Left ventricle myocardium superior (tissue), 1 donor: ENCODE data around the gene SLCO1B1. TPM values are rescaled to one million over a fixed set of nuclear protein-coding genes. Genes with fewer than 3 reads are reported as not detected.
"Not testable (repeated sequence)": the region's sequence is repeated elsewhere in the genome, so short reads cannot be mapped to it uniquely, and the experiment has no call there.

Experiments used
- ATAC-seq: fragments of 200-7000 bp; cut with Tn5 transposase; one replicate; pipeline ENCODE4 v1.9.1; 2020; ENCODE audit warnings: mild to moderate bottlenecking, moderate library complexity
- DNase-seq: peaks from one replicate; pipeline ENCODE4 v3.0.0-alpha.2; 2020
- intact Hi-C: fragments of 100-400 bp; cut with micrococcal nuclease; formaldehyde crosslinking; loops from one replicate; pipeline ENCODE4 v1.11.0; 2022
- long read RNA-seq: library from polyadenylated mRNA; unstranded; transcript quantifications from one replicate; pipeline ENCODE4 v2.0.0, GENCODE V29; 2021
- total RNA-seq: library from RNA; stranded (reverse); fragmentation: NEBNext Ultra II Directional; extraction: Animal tissue kit (Norgen Biotek cat#: 25700); gene quantifications from one replicate; pipeline ENCODE4 v1.2.1, GENCODE V29; 2021
- donor health status: DM: no; HTN: yes; CAD: no; lungs with severe emphysema.

SLCO1B1 gene
- total RNA-seq: not detected
- long read RNA-seq: 0 reads

- no peak for ATAC-seq
- DNase-seq: no peak
- intact Hi-C loops: no loop called here
These were observed at the start of gene SLCO1B1 for GRCh38 chr12:21130998-21131397. Gene SLCO1B1 (plus strand): TSS chr12:21131194. CDS start chr12:21141575, 10,381 bp downstream.

- DNase-seq, intact Hi-C loops, ATAC-seq: not testable (repeated sequence)
These were observed 46.2 kb upstream of the SLCO1B1 start for GRCh38 chr12:21084753-21085152.

GRCh38 chr12:21111732-21112131, 19.3 kb upstream of the SLCO1B1 start:
- no peak for DNase-seq
- intact Hi-C loops: no loop called here
- ATAC-seq: no peak

GRCh38 chr12:21113266-21113665, 17.7 kb upstream of the SLCO1B1 start:
- ATAC-seq: no peak
- DNase-seq: no peak
- intact Hi-C loops: no loop called here

GRCh38 chr12:21117995-21118394, 13.0 kb upstream of the SLCO1B1 start:
- no peak for ATAC-seq
- intact Hi-C loops: no loop called here
- no peak for DNase-seq

GRCh38 chr12:21118760-21119159, 12.2 kb upstream of the SLCO1B1 start:
- DNase-seq (no peak), ATAC-seq (no peak)
- intact Hi-C loops: no loop called here

- ATAC-seq (no peak), DNase-seq (no peak)
- intact Hi-C loops: no loop called here
These were observed 1.6 kb upstream of the SLCO1B1 start for GRCh38 chr12:21129351-21129750.

- intact Hi-C loops: no loop called here
- no peak for ATAC-seq
- DNase-seq: no peak
These were observed 1.1 kb upstream of the SLCO1B1 start for GRCh38 chr12:21129906-21130305.

GRCh38 chr12:21137318-21137999, 6.5 kb downstream of the SLCO1B1 start:
- intact Hi-C loops, DNase-seq, ATAC-seq: not testable (repeated sequence)

GRCh38 chr12:21138016-21138415, 7.0 kb downstream of the SLCO1B1 start:
- no peak for ATAC-seq
- no peak for DNase-seq
- intact Hi-C loops: no loop called here

- ATAC-seq (no peak), DNase-seq (no peak)
- intact Hi-C loops: no loop called here
These were observed 13.3 kb downstream of the SLCO1B1 start for GRCh38 chr12:21144309-21144708.

GRCh38 chr12:21149861-21150260, 18.9 kb downstream of the SLCO1B1 start:
- intact Hi-C loops, ATAC-seq, DNase-seq: not testable (repeated sequence)

GRCh38 chr12:21151184-21151583, 20.2 kb downstream of the SLCO1B1 start:
- ATAC-seq (no peak), DNase-seq (no peak)
- intact Hi-C loops: no loop called here

- DNase-seq: no peak
- intact Hi-C loops: no loop called here
- no peak for ATAC-seq
These were observed 24.7 kb downstream of the SLCO1B1 start for GRCh38 chr12:21155522-21156351.

GRCh38 chr12:21165048-21165447, 34.1 kb downstream of the SLCO1B1 start:
- no peak for ATAC-seq
- intact Hi-C loops: no loop called here

GRCh38 chr12:21169878-21170472, 39.0 kb downstream of the SLCO1B1 start:
- DNase-seq (no peak), ATAC-seq (no peak)
- intact Hi-C loops: no loop called here

More at GRCh38 chr12:21165048-21165447, 34.1 kb downstream of the SLCO1B1 start:
- DNase-seq: no peak

- ATAC-seq (no peak), DNase-seq (no peak)
- intact Hi-C loops: no loop called here
These were observed 41.1 kb downstream of the SLCO1B1 start for GRCh38 chr12:21172079-21172478.

- intact Hi-C loops: no loop called here
- DNase-seq (no peak), ATAC-seq (no peak)
These were observed 52.8 kb downstream of the SLCO1B1 start for GRCh38 chr12:21183721-21184275.

GRCh38 chr12:21190016-21190415, 59.0 kb downstream of the SLCO1B1 start:
- DNase-seq (no peak), ATAC-seq (no peak)
- intact Hi-C loops: no loop called here

- DNase-seq, ATAC-seq, intact Hi-C loops: not testable (repeated sequence)
These were observed 83.4 kb downstream of the SLCO1B1 start for GRCh38 chr12:21214433-21214832.
